Measurements from ENCODE around the gene UBQLN3. TPM values are rescaled to one million over a fixed set of nuclear protein-coding genes. Genes with fewer than 3 reads are reported as not detected.

The UBQLN3 gene
- total and polyA plus RNA-seq, 4 donors: 0.06 to 1.4 (median 0.28) TPM; not detected in 1

GRCh38 chr11:5504403-5504921 is 5.3 kb downstream of the UBQLN3 start:
- DNase-seq (no peak), ATAC-seq (ENCODE audit: insufficient read depth, low FRiP score) (no peak)
- no peaks in the 10 kb centered on the region for H3K27me3 ChIP-seq (ENCODE audit: control insufficient read depth in 3 of 3, insufficient read depth in 3 of 3, low read length in 2 of 3)
- WGBS, 2 donors: 79 to 91% methylated on average over 2 of the region's 2 CpGs
- no peaks in the 10 kb centered on the region for H3K9me3 ChIP-seq (ENCODE audit: control insufficient read depth in 4 of 4, insufficient read depth in 3 of 4, low read length in 3 of 4)
- H3K9ac ChIP-seq (ENCODE audit: insufficient read depth in 1 of 2, low read length in 2 of 2): no peak overlapping the region
- no peak for TF ChIP-seq CTCF (IDR thresholded peaks at IDR 0.05; ENCODE audit: control extremely low read depth, extremely low read depth)
- H3K27ac ChIP-seq (ENCODE audit: low read depth in 1 of 2, low read length in 1 of 2): no peak overlapping the region
- H3K36me3 ChIP-seq (ENCODE audit: control insufficient read depth in 4 of 4, insufficient read depth in 4 of 4, low read length in 4 of 4): no peaks in the 10 kb centered on the region
- H3K4me3 ChIP-seq: no peak overlapping the region
- no peaks in the 10 kb centered on the region for H3K4me1 ChIP-seq (ENCODE audit: control insufficient read depth in 5 of 5, insufficient read depth in 5 of 5, low read length in 5 of 5)

- ATAC-seq (ENCODE audit: insufficient read depth, low FRiP score): no peak
- no peaks in the 10 kb centered on the region for H3K36me3 ChIP-seq (ENCODE audit: control insufficient read depth in 4 of 4, insufficient read depth in 4 of 4, low read length in 4 of 4)
- no peak for TF ChIP-seq CTCF (IDR thresholded peaks at IDR 0.05; ENCODE audit: control extremely low read depth, extremely low read depth)
- no peak overlapping the region for H3K4me3 ChIP-seq
- H3K27me3 ChIP-seq (ENCODE audit: control insufficient read depth in 3 of 3, insufficient read depth in 3 of 3, low read length in 2 of 3): no peaks in the 10 kb centered on the region
- no peaks in the 10 kb centered on the region for H3K4me1 ChIP-seq (ENCODE audit: control insufficient read depth in 5 of 5, insufficient read depth in 5 of 5, low read length in 5 of 5)
- H3K9me3 ChIP-seq (ENCODE audit: control insufficient read depth in 4 of 4, insufficient read depth in 3 of 4, low read length in 3 of 4): no peaks in the 10 kb centered on the region
- no peak overlapping the region for H3K27ac ChIP-seq (ENCODE audit: low read depth in 1 of 2, low read length in 1 of 2)
- DNase-seq: no peak
- 79 to 86% methylated on average over 6 of the region's 6 CpGs for WGBS, 2 donors
- H3K9ac ChIP-seq (ENCODE audit: insufficient read depth in 1 of 2, low read length in 2 of 2): no peak overlapping the region
Measured at GRCh38 chr11:5500393-5500801, 9.4 kb downstream of the UBQLN3 start.

GRCh38 chr11:5499671-5500070 is 10.1 kb downstream of the UBQLN3 start:
- TF ChIP-seq CTCF (IDR thresholded peaks at IDR 0.05; ENCODE audit: control extremely low read depth, extremely low read depth): no peak
- no peak overlapping the region for H3K9ac ChIP-seq (ENCODE audit: insufficient read depth in 1 of 2, low read length in 2 of 2)
- WGBS, 2 donors: 63 to 84% methylated on average over 2 of the region's 2 CpGs

More at GRCh38 chr11:5499671-5500070, 10.1 kb downstream of the UBQLN3 start:
- Histone ChIP-seq H3K27me3 (ENCODE audit: control insufficient read depth in 3 of 3, insufficient read depth in 3 of 3, low read length in 2 of 3) (no peaks in the 10 kb centered on the region), H3K4me3 (no peak overlapping the region), H3K9me3 (ENCODE audit: control insufficient read depth in 4 of 4, insufficient read depth in 3 of 4, low read length in 3 of 4) (no peaks in the 10 kb centered on the region), H3K4me1 (ENCODE audit: control insufficient read depth in 5 of 5, insufficient read depth in 5 of 5, low read length in 5 of 5) (no peaks in the 10 kb centered on the region), H3K36me3 (ENCODE audit: control insufficient read depth in 4 of 4, insufficient read depth in 4 of 4, low read length in 4 of 4) (no peaks in the 10 kb centered on the region), H3K27ac (ENCODE audit: low read depth in 1 of 2, low read length in 1 of 2) (no peak overlapping the region)
- DNase-seq (no peak), ATAC-seq (ENCODE audit: insufficient read depth, low FRiP score) (no peak)

Data from lung (tissue), 12 donors.